Keratinocyte (primary cell): ENCODE results near the gene PCDH9. TPM values are rescaled to one million over a fixed set of nuclear protein-coding genes. Genes with fewer than 3 reads are reported as not detected.

Source experiments
- DNase-seq: peaks from one replicate; pipeline ENCODE4 v3.0.0-alpha.2; 2011; ENCODE audit warnings: low read depth, missing footprints, low spot score
- FAIRE-seq: peaks from 2 replicates; lab custom pipeline; 2011; peaks lifted over from hg19 to GRCh38; lab: Jason Lieb, UNC
- H2AFZ ChIP-seq: 2 replicates; pipeline ENCODE4 v1.6.0; 2012; ENCODE audit warnings: low read length, control low read depth, inconsistent platforms; ENCODE audit not compliant: control insufficient read depth
- H3K27ac ChIP-seq: 2 replicates; pipeline ENCODE4 v1.5.1; 2011; ENCODE audit warnings: low read length; ENCODE audit not compliant: control insufficient read depth, insufficient read depth
- H3K27me3 ChIP-seq: 3 replicates; pipeline ENCODE4 v1.6.0; 2011; ENCODE audit warnings: low read length; ENCODE audit not compliant: control insufficient read depth, insufficient read depth; ENCODE audit errors: extremely low read depth
- H3K36me3 ChIP-seq, 2 experiments: 2 replicates in 1 of 2; 3 replicates in 1 of 2; pipeline ENCODE4 v1.5.1; 2011; ENCODE audit warnings: low read length in 2 of 2, mild to moderate bottlenecking in 1 of 2; ENCODE audit not compliant: control insufficient read depth in 2 of 2, insufficient read depth in 2 of 2; ENCODE audit errors: extremely low read depth in 1 of 2
- H3K4me1 ChIP-seq: 3 replicates; pipeline ENCODE4 v1.5.1; 2011; ENCODE audit warnings: low read length; ENCODE audit not compliant: control insufficient read depth, insufficient read depth; ENCODE audit errors: extremely low read depth
- H3K4me2 ChIP-seq: 3 replicates; pipeline ENCODE4 v1.6.0; 2011; ENCODE audit warnings: low read depth, low read length; ENCODE audit not compliant: control insufficient read depth, insufficient read depth; ENCODE audit errors: extremely low read depth
- H3K4me3 ChIP-seq, 3 experiments: fragments of 200-600 bp in 1 of 3; sonication (generic) in 1 of 3; 2 replicates in 2 of 3; 3 replicates in 1 of 3; pipeline ENCODE4 v1.5.1; 2011 to 2016; ENCODE audit warnings: low read length in 3 of 3, mild to moderate bottlenecking in 3 of 3, control low read depth in 2 of 3, inconsistent platforms in 1 of 3, low read depth in 1 of 3, mixed read lengths in 1 of 3, mixed run types in 1 of 3, moderate library complexity in 1 of 3; ENCODE audit not compliant: control insufficient read depth in 2 of 3, insufficient read depth in 2 of 3; ENCODE audit errors: extremely low read depth in 1 of 3
- H3K79me2 ChIP-seq: 2 replicates; pipeline ENCODE4 v1.6.0; 2012; ENCODE audit warnings: low read length; ENCODE audit not compliant: control insufficient read depth, insufficient read depth
- H3K9ac ChIP-seq: 3 replicates; pipeline ENCODE4 v1.6.0; 2011; ENCODE audit warnings: low read length; ENCODE audit not compliant: control insufficient read depth, insufficient read depth; ENCODE audit errors: extremely low read depth
- H3K9me1 ChIP-seq: 3 replicates; pipeline ENCODE4 v1.6.0; 2011; ENCODE audit warnings: low read length; ENCODE audit not compliant: control insufficient read depth, insufficient read depth; ENCODE audit errors: extremely low read depth
- H3K9me3 ChIP-seq: 2 replicates; pipeline ENCODE4 v1.5.1; 2012; ENCODE audit warnings: low read depth, low read length; ENCODE audit not compliant: control insufficient read depth
- H4K20me1 ChIP-seq: 3 replicates; pipeline ENCODE4 v1.6.0; 2011; ENCODE audit warnings: low read length; ENCODE audit not compliant: control insufficient read depth, insufficient read depth; ENCODE audit errors: extremely low read depth
- CTCF ChIP-seq, 3 experiments: IDR thresholded peaks in 1 of 3; conservative IDR thresholded peaks in 1 of 3; optimal IDR thresholded peaks in 1 of 3; 2 replicates in 2 of 3; 3 replicates in 1 of 3; pipeline versions ENCODE3 to v1.5.1; 2011; ENCODE audit warnings: low read length in 3 of 3, mild to moderate bottlenecking in 3 of 3, moderate library complexity in 2 of 3, control low read depth in 1 of 3, inconsistent platforms in 1 of 3; ENCODE audit not compliant: insufficient read depth in 2 of 3; ENCODE audit errors: extremely low read depth in 1 of 3
- EZH2 ChIP-seq: IDR thresholded peaks from one replicate; pipeline ENCODE4 v1.6.1; 2012; ENCODE audit warnings: inconsistent platforms, mild to moderate bottlenecking, low read length, moderate library complexity
- dilution Hi-C: fragments of 300-500 bp; cut with MboI; formaldehyde crosslinking; loops from one replicate; pipeline ENCODE4 v1.7.0; 2020; ENCODE audit warnings: low sequenced_read_pairs; ENCODE audit not compliant: extremely low pct_ligation_motif_present
- polyA plus RNA-seq, 5 experiments: library from polyadenylated mRNA; depleted of rRNA in 3 of 5; stranded (reverse) in 3 of 5; stranded (forward) in 1 of 5; unstranded in 1 of 5; fragments of >200 nt; gene quantifications; 1 replicate in 1 of 5; 2 replicates in 3 of 5; 3 replicates in 1 of 5; pipeline versions ENCODE4 v1.2.1 to v1.2.3, GENCODE V29; 2011 to 2012; ENCODE audit warnings: missing spikeins in 2 of 5, low read depth in 1 of 5, low replicate concordance in 1 of 5

Gene PCDH9
- polyA plus RNA-seq, 1 donor (not counting 4 experiments of a cell fraction or from before 2014, with no cell fraction given) = 0.21 TPM

- Histone ChIP-seq H4K20me1 (no peaks in the 10 kb centered on the region), H3K36me3 (no peaks in the 10 kb centered on the region), H3K4me1 (peaks cover 1% of the 10 kb centered on the region), H3K4me2 (no peak overlapping the region), H3K9me3 (no peaks in the 10 kb centered on the region), H3K27me3 (no peaks in the 10 kb centered on the region), H3K9ac (no peak overlapping the region), H3K9me1 (no peaks in the 10 kb centered on the region), H3K27ac (no peak overlapping the region), H2AFZ (no peak overlapping the region), H3K4me3 (no peak overlapping the region), H3K79me2 (no peaks in the 10 kb centered on the region)
- DNase-seq (no peak), FAIRE-seq (no peak)
- dilution Hi-C loops = no loop called here
- no peak for TF ChIP-seq CTCF (optimal IDR thresholded peaks at IDR 0.05 in 1 of 3, IDR thresholded peaks at IDR 0.05 in 1 of 3, conservative IDR thresholded peaks at IDR 0.05 in 1 of 3; ENCODE audit: extremely low read depth in 1 of 3, insufficient read depth in 2 of 3, low read length in 3 of 3)
Measured at GRCh38 chr13:67095621-67096020, 134.5 kb downstream of the PCDH9 start.

- Histone ChIP-seq H4K20me1 (no peaks in the 10 kb centered on the region), H3K27ac (no peak overlapping the region), H3K36me3 (no peaks in the 10 kb centered on the region), H3K9ac (no peak overlapping the region), H3K79me2 (no peaks in the 10 kb centered on the region), H3K4me3 (no peak overlapping the region), H3K9me3 (no peaks in the 10 kb centered on the region), H3K4me2 (no peak overlapping the region), H3K9me1 (no peaks in the 10 kb centered on the region), H3K4me1 (no peaks in the 10 kb centered on the region), H3K27me3 (no peaks in the 10 kb centered on the region), H2AFZ (no peak overlapping the region)
- TF ChIP-seq EZH2 = no peak
- TF ChIP-seq CTCF (optimal IDR thresholded peaks at IDR 0.05 in 1 of 3, IDR thresholded peaks at IDR 0.05 in 1 of 3, conservative IDR thresholded peaks at IDR 0.05 in 1 of 3; ENCODE audit: extremely low read depth in 1 of 3, insufficient read depth in 2 of 3, low read length in 3 of 3) = no peak
- no peak for DNase-seq
- dilution Hi-C loops = no loop called here
- no peak for FAIRE-seq
Measured at GRCh38 chr13:67094952-67095351, 135.2 kb downstream of the PCDH9 start.
